Heart left ventricle (tissue), 16 donors: ENCODE data around the gene ANKK1. TPM values are rescaled to one million over a fixed set of nuclear protein-coding genes. Genes with fewer than 3 reads are reported as not detected.

Experiments used
- ATAC-seq, 4 donors: fragments of 200-7000 bp; cut with Tn5 transposase; one replicate each; pipeline ENCODE4 v1.9.1; 2020 to 2022; ENCODE audit warnings: moderate library complexity in 4 of 4, mild to moderate bottlenecking in 3 of 4, moderate number of reproducible peaks in 1 of 4
- DNase-seq, 5 donors: peaks; one replicate each; pipeline ENCODE4 v3.0.0-alpha.2; 2020
- H3K27ac ChIP-seq, 12 donors: fragments of 200-600 bp; sonication (generic) in 4 of 12; one replicate each; pipeline versions ENCODE4 v1.5.0 to v1.8.0; 2016 to 2022; ENCODE audit warnings: mild to moderate bottlenecking in 2 of 12
- H3K27me3 ChIP-seq, 9 donors: fragments of 200-600 bp; sonication (generic) in 2 of 9; one replicate each; pipeline versions ENCODE4 v1.5.1 to v1.8.0; 2016 to 2022; ENCODE audit warnings: mild to moderate bottlenecking in 3 of 9
- H3K36me3 ChIP-seq, 9 donors: fragments of 200-600 bp; sonication (generic) in 2 of 9; one replicate each; pipeline versions ENCODE4 v1.5.0 to v1.8.0; 2018 to 2022; ENCODE audit warnings: mild to moderate bottlenecking in 2 of 9
- H3K4me1 ChIP-seq, 12 donors: fragments of 200-600 bp; sonication (generic) in 4 of 12; one replicate each; pipeline versions ENCODE4 v1.5.0 to v1.8.0; 2016 to 2022; ENCODE audit warnings: mild to moderate bottlenecking in 3 of 12
- H3K4me3 ChIP-seq, 12 donors: fragments of 200-600 bp; sonication (generic) in 4 of 12; one replicate each; pipeline versions ENCODE4 v1.5.0 to v1.8.0; 2017 to 2022; ENCODE audit warnings: mild to moderate bottlenecking in 9 of 12, moderate library complexity in 4 of 12
- H3K9me3 ChIP-seq, 12 donors: fragments of 200-600 bp; sonication (generic) in 4 of 12; one replicate each; pipeline versions ENCODE4 v1.5.0 to v1.8.0; 2016 to 2022; ENCODE audit warnings: mild to moderate bottlenecking in 1 of 12
- POLR2A ChIP-seq, 2 donors: fragments of 450-650 bp; IDR thresholded peaks; one replicate each; pipeline ENCODE4 v1.6.1; 2017; ENCODE audit warnings: antibody characterized with exemption in 2 of 2, mild to moderate bottlenecking in 2 of 2, moderate library complexity in 2 of 2
- WGBS, 4 donors: extraction: QIAGEN DNeasy Blood & Tissue Kit in 2 of 4; methylation state at CpG; one replicate each; pipeline versions ENCODE4 v1.1.5 to v1.1.7; 2013 to 2018; 5-methylcytosine and 5-hydroxymethylcytosine counted together
- intact Hi-C, 10 donors: fragments of 100-400 bp; cut with DNase I; formaldehyde crosslinking; loops; one replicate each; pipeline versions ENCODE4 v1.11.1 to v1.14.2; 2022
- polyA plus RNA-seq, 2 donors: library from polyadenylated mRNA; stranded (reverse); fragments of 200-250 nt; gene quantifications; one replicate each; pipeline ENCODE4 v1.2.3, GENCODE V29; 2013
- total RNA-seq, 9 donors: library from RNA; depleted of rRNA in 2 of 9; stranded (reverse); fragments of >200 nt in 2 of 9; fragmentation: NEBNext Ultra II Directional in 3 of 9; extraction: Animal tissue kit (Norgen Biotek cat#: 25700) in 3 of 9; gene quantifications; one replicate each; pipeline versions ENCODE4 v1.1.0 to v1.2.4, GENCODE V29; 2016 to 2023
- TF ChIP-seq, protein P1 (sequence below), 12 donors: fragments of 200-600 bp; sonication (generic) in 4 of 12; IDR thresholded peaks; one replicate each; pipeline versions ENCODE4 v1.5.0 to v1.8.0; 2018 to 2022; ENCODE audit warnings: antibody characterized with exemption in 12 of 12, mild to moderate bottlenecking in 5 of 12
- donor health status: ischemic (EF 13 %, LVEDD 7.1; RV severe dilation, severe dysfunction).
- donor health status: healthy with polysubstance abuse.
- donor health status: DM: no; HTN: yes; CAD: no.
- donor health status: DM: no; HTN: no; CAD: no.
- donor health status: ischemic (EF 25% LVEDD 6.9; RV normal size, moderate dysfunction).
- donor health status: ischemic (EF 25% LVEDD 5.7; RV mildly dilated, moderate dysfunction).
- donor health status: healthy.
- donor health status: DM: yes; HTN: yes; CAD: no.
- donor health status: ischemic (EF 35%, LVEDD 5.7; RV mildly dilated, moderate dysfunction).
- donor health status: nonischemic (EF 11% LVEDD 7.7; RV severe dilation, severe dysfunction).
- donor health status: DM: yes; HTN: yes; CAD: no.
- donor health status: PGD.
- donor health status: ischemic (EF 29% LVEDD 5.4; RV normal size, mild dysfunction).
- donor health status: nonischemic (EF 23%, LVEDD 6.1; RV moderate dilation, normal function).

Gene ANKK1
- total and polyA plus RNA-seq, 11 donors, result 0.03 to 0.24 (median 0.10) TPM; not detected in 7

DNA sequence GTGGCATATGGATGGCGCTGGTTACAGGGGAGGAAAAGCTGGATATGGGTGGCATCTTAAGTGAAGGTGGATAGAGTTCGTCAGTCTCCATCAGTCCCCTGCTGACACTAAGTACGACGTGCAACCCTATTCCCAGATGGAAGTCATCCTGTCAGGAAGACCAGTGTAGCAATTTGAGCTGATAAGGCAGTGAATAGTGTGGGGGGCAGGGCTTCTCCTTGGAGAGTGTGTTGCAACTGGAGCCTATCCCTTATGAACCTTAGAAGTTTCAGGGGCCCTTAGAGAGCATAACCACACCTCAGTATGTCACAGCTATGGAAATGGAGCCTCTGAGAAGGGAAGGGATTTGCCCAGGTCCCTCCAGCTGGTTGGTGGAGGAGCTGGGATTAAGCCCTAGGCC, 36.1 kb upstream of the ANKK1 start:
- 74 to 80% (median 76%) methylated on average over 4 of the region's 4 CpGs for WGBS, 4 donors
- Histone ChIP-seq H3K4me3 (no peak overlapping the region), H3K27me3 (no peaks in the 10 kb centered on the region), H3K27ac (no peak overlapping the region), H3K9me3 (peaks cover 0 to 25% (median 12%) of the 10 kb centered on the region in 12 donors), H3K36me3 (peaks cover 0 to 69% (median 28%) of the 10 kb centered on the region in 9 donors), H3K4me1 (no peaks in the 10 kb centered on the region)
- DNase-seq (no peak), ATAC-seq (no peak)
- intact Hi-C loops, result no loop called here
- TF ChIP-seq, protein P1, sequence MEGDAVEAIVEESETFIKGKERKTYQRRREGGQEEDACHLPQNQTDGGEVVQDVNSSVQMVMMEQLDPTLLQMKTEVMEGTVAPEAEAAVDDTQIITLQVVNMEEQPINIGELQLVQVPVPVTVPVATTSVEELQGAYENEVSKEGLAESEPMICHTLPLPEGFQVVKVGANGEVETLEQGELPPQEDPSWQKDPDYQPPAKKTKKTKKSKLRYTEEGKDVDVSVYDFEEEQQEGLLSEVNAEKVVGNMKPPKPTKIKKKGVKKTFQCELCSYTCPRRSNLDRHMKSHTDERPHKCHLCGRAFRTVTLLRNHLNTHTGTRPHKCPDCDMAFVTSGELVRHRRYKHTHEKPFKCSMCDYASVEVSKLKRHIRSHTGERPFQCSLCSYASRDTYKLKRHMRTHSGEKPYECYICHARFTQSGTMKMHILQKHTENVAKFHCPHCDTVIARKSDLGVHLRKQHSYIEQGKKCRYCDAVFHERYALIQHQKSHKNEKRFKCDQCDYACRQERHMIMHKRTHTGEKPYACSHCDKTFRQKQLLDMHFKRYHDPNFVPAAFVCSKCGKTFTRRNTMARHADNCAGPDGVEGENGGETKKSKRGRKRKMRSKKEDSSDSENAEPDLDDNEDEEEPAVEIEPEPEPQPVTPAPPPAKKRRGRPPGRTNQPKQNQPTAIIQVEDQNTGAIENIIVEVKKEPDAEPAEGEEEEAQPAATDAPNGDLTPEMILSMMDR (IDR thresholded peaks at IDR 0.05), result no peak
- TF ChIP-seq POLR2A (IDR thresholded peaks at IDR 0.05), result no peak

DNA sequence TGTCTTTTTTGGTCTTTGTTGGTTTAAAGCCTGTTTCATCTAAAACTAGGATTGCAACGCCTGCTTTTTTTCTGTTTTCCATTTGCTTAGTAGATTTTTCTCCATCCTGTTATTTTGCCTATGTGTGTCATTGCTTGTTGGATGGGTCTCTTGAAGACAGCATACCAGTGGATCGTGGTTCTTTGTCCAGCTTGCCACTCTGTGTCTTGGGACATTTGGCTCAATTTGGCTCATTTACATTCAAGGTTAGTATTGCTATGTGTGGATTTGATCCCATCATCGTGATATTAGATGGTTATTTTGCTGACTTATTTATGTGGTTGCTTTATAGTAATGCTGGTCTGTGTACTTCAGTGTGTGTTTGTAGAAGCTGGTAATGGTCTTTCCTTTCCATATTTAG, 31.4 kb upstream of the ANKK1 start:
- peaks cover 0 to 98% (median 58%) of the 10 kb centered on the region in 9 donors for H3K36me3 ChIP-seq
- no peak for TF ChIP-seq POLR2A (IDR thresholded peaks at IDR 0.05)
- TF ChIP-seq, protein P1 (IDR thresholded peaks at IDR 0.05), result no peak
- H3K9me3 ChIP-seq, result peaks cover 0 to 34% (median 14%) of the 10 kb centered on the region in 12 donors
- no peak overlapping the region for H3K4me3 ChIP-seq
- no peaks in the 10 kb centered on the region for H3K27me3 ChIP-seq
- DNase-seq (no peak), ATAC-seq (no peak)
- 95 to 98% (median 96%) methylated on average over 3 of the region's 3 CpGs for WGBS, 4 donors
- no peak overlapping the region for H3K27ac ChIP-seq
- no peaks in the 10 kb centered on the region for H3K4me1 ChIP-seq
- intact Hi-C loops, result no loop called here

DNA sequence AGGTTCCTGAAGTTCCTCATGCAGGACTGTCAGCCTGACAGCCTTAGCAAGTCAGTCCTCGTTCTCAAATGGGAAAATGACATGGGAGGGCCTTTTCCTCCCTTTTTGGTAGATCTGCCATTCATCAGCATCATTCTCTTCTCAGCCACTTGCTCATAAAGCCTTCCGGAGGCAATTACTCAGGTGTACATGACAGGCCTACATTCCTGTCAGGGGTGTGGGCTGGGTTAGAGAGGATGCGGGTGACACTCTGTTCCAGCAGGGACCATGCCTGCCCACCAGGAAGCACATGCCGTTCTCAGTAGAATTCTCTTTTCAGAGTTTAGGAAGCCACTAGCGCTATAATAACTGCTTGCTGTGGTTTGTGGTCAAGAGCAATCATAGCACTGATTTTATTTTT, 24.2 kb upstream of the ANKK1 start:
- H3K4me1 ChIP-seq, result no peaks in the 10 kb centered on the region
- no peak overlapping the region for H3K27ac ChIP-seq
- DNase-seq (no peak), ATAC-seq (no peak)
- no peaks in the 10 kb centered on the region for H3K9me3 ChIP-seq
- no peak for TF ChIP-seq POLR2A (IDR thresholded peaks at IDR 0.05)
- TF ChIP-seq, protein P1 (IDR thresholded peaks at IDR 0.05), result no peak
- H3K36me3 ChIP-seq, result peaks cover 0 to 98% (median 84%) of the 10 kb centered on the region in 9 donors
- WGBS, 4 donors, result 78 to 93% (median 83%) methylated on average over 5 of the region's 5 CpGs
- no peak overlapping the region for H3K4me3 ChIP-seq
- H3K27me3 ChIP-seq, result no peaks in the 10 kb centered on the region
- intact Hi-C loops, result no loop called here

DNA sequence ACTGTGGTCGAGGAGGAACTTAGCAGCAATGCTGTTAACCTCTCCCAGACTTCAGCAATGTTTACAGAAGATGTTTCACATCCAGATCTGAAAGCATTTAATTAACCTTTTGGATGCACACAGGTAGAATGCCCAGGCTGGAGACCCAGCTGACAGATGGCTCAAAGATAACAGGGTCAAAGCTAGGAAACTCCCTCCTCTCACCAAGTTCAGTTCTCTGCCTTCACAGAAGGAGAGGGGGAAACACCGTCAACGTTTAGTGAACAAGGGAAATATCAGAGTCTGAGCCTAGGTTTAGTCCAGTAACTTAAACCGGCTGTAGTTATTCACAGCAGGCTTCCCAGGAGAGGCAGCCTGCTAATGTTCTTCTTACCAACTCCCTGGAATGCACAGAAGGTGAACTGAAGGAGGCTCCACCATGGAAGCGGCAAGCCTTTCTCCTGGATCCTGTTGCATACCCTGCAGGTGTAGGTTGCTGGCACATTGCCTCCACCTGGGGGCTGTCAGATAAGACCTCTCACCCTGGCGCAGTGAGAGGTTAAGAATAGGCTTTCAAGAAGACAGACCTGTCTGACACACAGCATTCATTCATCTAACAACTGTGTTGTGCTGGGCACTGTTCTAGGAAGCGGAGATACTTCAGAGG, 23.5 kb upstream of the ANKK1 start:
- intact Hi-C loops, result no loop called here
- TF ChIP-seq POLR2A (IDR thresholded peaks at IDR 0.05), result no peak
- TF ChIP-seq, protein P1 (IDR thresholded peaks at IDR 0.05), result no peak
- Histone ChIP-seq H3K4me1 (no peaks in the 10 kb centered on the region), H3K27ac (no peak overlapping the region), H3K9me3 (no peaks in the 10 kb centered on the region), H3K27me3 (no peaks in the 10 kb centered on the region), H3K4me3 (no peak overlapping the region), H3K36me3 (peaks cover 0 to 98% (median 78%) of the 10 kb centered on the region in 9 donors)
- DNase-seq, result no peak
- 79 to 84% (median 80%) methylated on average over 7 of the region's 7 CpGs for WGBS, 4 donors
- no peak for ATAC-seq
